ENCODE results near the gene IL1RAP. TPM values are rescaled to one million over a fixed set of nuclear protein-coding genes. Genes with fewer than 3 reads are reported as not detected.

Gene IL1RAP
- total RNA-seq, 4 donors from 2014 or later: 4.9 to 16.9 (median 10.8) TPM

DNA sequence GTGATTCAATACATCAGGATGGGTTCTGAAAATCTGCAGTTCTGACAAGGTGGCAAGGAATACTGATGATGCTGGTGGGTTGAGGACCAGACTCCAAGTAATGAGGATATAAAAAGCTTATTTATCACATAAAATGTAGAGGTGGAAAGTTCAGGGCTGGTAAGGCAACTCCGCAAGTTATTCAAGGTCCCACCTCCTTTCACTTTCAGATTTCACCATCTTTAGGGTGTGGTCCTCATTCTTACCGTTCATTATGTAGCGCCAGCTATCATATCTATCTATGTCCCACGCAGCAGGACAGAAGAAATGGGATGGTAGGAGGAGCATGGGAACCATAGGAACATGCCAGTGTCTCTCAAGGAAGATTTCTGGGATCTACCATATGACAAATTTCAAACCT lies 80.3 kb downstream of the IL1RAP start:
- WGBS, 2 donors: 72 to 88% methylated on average over 4 of the region's 4 CpGs
- Histone ChIP-seq H3K4me3 (replicated peaks in 1 of 3) (no peak overlapping the region), H3K9me3 (no peaks in the 10 kb centered on the region), H3K36me3 (no peaks in the 10 kb centered on the region), H3K27ac (no peak overlapping the region), H3K4me1 (peaks cover 8 to 13% of the 10 kb centered on the region in 2 donors), H3K27me3 (no peaks in the 10 kb centered on the region)
- intact Hi-C loops (cut with DNase I): no loop called here
- DNase-seq: no peak
- TF ChIP-seq CTCF (IDR thresholded peaks at IDR 0.05): no peak
- TF ChIP-seq POLR2A (IDR thresholded peaks at IDR 0.05): no peak

GRCh38 chr3:190595179-190595795 lies 81.4 kb downstream of the IL1RAP start:
- WGBS, 2 donors: 94 to 95% methylated on average over 9 of the region's 9 CpGs
- intact Hi-C loops (cut with DNase I): no loop called here
- TF ChIP-seq CTCF (IDR thresholded peaks at IDR 0.05): no peak
- no peak for TF ChIP-seq POLR2A (IDR thresholded peaks at IDR 0.05)

GRCh38 chr3:190595807-190596206 lies 81.9 kb downstream of the IL1RAP start:
- WGBS, 2 donors: 89 to 95% methylated on average over 2 of the region's 2 CpGs
- H3K27me3 ChIP-seq: no peaks in the 10 kb centered on the region
- no peak overlapping the region for H3K4me3 ChIP-seq (replicated peaks in 1 of 3)
- H3K4me1 ChIP-seq: peaks cover 8 to 13% of the 10 kb centered on the region in 2 donors
- no peak for TF ChIP-seq POLR2A (IDR thresholded peaks at IDR 0.05)
- TF ChIP-seq CTCF (IDR thresholded peaks at IDR 0.05): no peak
- no peak overlapping the region for H3K27ac ChIP-seq
- H3K9me3 ChIP-seq: no peaks in the 10 kb centered on the region
- intact Hi-C loops (cut with DNase I): no loop called here
- no peaks in the 10 kb centered on the region for H3K36me3 ChIP-seq
- DNase-seq: no peak

More at GRCh38 chr3:190595179-190595795, 81.4 kb downstream of the IL1RAP start:
- Histone ChIP-seq H3K27ac (no peak overlapping the region), H3K9me3 (no peaks in the 10 kb centered on the region), H3K36me3 (no peaks in the 10 kb centered on the region), H3K27me3 (no peaks in the 10 kb centered on the region), H3K4me1 (peaks cover 8 to 13% of the 10 kb centered on the region in 2 donors), H3K4me3 (replicated peaks in 1 of 3) (no peak overlapping the region)
- no peak for DNase-seq

- Histone ChIP-seq H3K9me3 (no peaks in the 10 kb centered on the region), H3K27me3 (no peaks in the 10 kb centered on the region), H3K4me3 (replicated peaks in 1 of 3) (no peak overlapping the region), H3K36me3 (no peaks in the 10 kb centered on the region), H3K4me1 (peaks cover 8 to 13% of the 10 kb centered on the region in 2 donors), H3K27ac (peak overlapping the region; percentile 13 to 29 (median 25))
- WGBS, 2 donors: 70 to 77% methylated on average over 5 of the region's 5 CpGs
- no peak for TF ChIP-seq POLR2A (IDR thresholded peaks at IDR 0.05)
- no peak for TF ChIP-seq CTCF (IDR thresholded peaks at IDR 0.05)
- intact Hi-C loops (cut with DNase I): no loop called here
- DNase-seq: no peak
Observed at GRCh38 chr3:190596349-190597285, 82.7 kb downstream of the IL1RAP start.

DNA sequence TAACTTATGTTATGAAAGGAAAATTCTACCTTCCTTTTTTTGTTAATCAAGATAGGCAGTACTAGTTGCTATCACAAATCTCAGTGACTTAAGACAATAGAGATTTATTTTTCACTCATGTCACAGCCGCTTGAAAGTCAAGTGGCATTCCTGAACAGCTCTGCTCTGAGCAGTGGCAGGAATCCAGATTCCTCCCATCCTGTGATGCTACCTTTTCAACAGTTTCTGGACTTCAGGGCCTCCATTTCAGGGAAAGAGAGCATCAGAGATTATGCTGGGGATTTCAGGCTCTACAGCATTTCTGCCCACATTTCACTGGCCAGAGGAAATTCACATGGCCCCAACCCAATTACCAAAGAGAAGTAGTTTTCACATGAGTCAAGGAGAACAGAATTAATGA lies 83.4 kb downstream of the IL1RAP start:
- peak; percentile 79 to 82 for DNase-seq
- 14 to 30% methylated on average over 1 of the region's 1 CpG for WGBS, 2 donors
- no peak overlapping the region for H3K4me3 ChIP-seq (replicated peaks in 1 of 3)
- TF ChIP-seq CTCF (IDR thresholded peaks at IDR 0.05) (no peak), POLR2A (IDR thresholded peaks at IDR 0.05) (no peak)
- peak overlapping the region in 1 of 3 donors; percentile 29 for H3K27ac ChIP-seq
- intact Hi-C loops (cut with DNase I): no loop called here
- no peaks in the 10 kb centered on the region for H3K27me3 ChIP-seq
- H3K36me3 ChIP-seq: no peaks in the 10 kb centered on the region
- H3K9me3 ChIP-seq: no peaks in the 10 kb centered on the region
- peaks cover 8 to 13% of the 10 kb centered on the region in 2 donors for H3K4me1 ChIP-seq

All from thyroid gland (tissue), 4 donors.